WTC11 (cell line): ENCODE measurements around the gene LGMN. TPM values are rescaled to one million over a fixed set of nuclear protein-coding genes. Genes with fewer than 3 reads are reported as not detected.

Source experiments
- ATAC-seq: fragments of 200-7000 bp; cut with Tn5 transposase; 2 replicates; pipeline ENCODE4 v1.10.0; 2021; ENCODE audit warnings: mild to moderate bottlenecking, moderate library complexity
- CTCF ChIA-PET: fragments of 300-600 bp; sonication (Branson Sonifier 250); formaldehyde crosslinking; loops from one replicate; lab custom pipeline; 2021; ENCODE audit warnings: antibody characterized with exemption; lab: Charles Lee
- POLR2A ChIA-PET: fragments of 350-600 bp; sonication (Branson Sonifier 250); formaldehyde crosslinking; loops from one replicate; lab custom pipeline; 2021; ENCODE audit warnings: antibody characterized with exemption; lab: Charles Lee
- DNase-seq: peaks from one replicate; pipeline ENCODE4 v3.0.0; 2021; ENCODE audit warnings: low spot score
- H3K27ac Mint-ChIP-seq: 2 replicates; pipeline ENCODE4 v1.8.0; 2021; ENCODE audit warnings: mixed read lengths
- H3K27me3 Mint-ChIP-seq: 2 replicates; pipeline ENCODE4 v1.8.0; 2021; ENCODE audit warnings: low read depth, mild to moderate bottlenecking, moderate library complexity, mixed read lengths
- H3K36me3 Mint-ChIP-seq: 2 replicates; pipeline ENCODE4 v1.8.0; 2021; ENCODE audit warnings: mixed read lengths
- H3K4me1 Mint-ChIP-seq: 2 replicates; pipeline ENCODE4 v1.8.0; 2022; ENCODE audit warnings: mixed read lengths
- H3K4me3 Mint-ChIP-seq: 2 replicates; pipeline ENCODE4 v1.8.0; 2021; ENCODE audit warnings: mild to moderate bottlenecking, moderate library complexity, mixed read lengths
- H3K9me3 Mint-ChIP-seq: 2 replicates; pipeline ENCODE4 v1.8.0; 2021; ENCODE audit warnings: mixed read lengths
- ATF2 ChIP-seq: sonication (generic); formaldehyde crosslinking; IDR thresholded peaks from 2 replicates; pipeline ENCODE4 v1.8.1; 2022; ENCODE audit warnings: low read depth, missing genetic modification reagents, borderline replicate concordance
- CREM ChIP-seq: sonication (generic); formaldehyde crosslinking; IDR thresholded peaks from 2 replicates; pipeline ENCODE4 v1.8.1; 2022; ENCODE audit warnings: mild to moderate bottlenecking, missing genetic modification reagents, moderate library complexity
- FOXK1 ChIP-seq: sonication (generic); formaldehyde crosslinking; IDR thresholded peaks from 2 replicates; pipeline ENCODE4 v1.8.0; 2022; ENCODE audit warnings: mild to moderate bottlenecking, moderate library complexity, missing genetic modification reagents
- FOXP1 ChIP-seq: sonication (generic); formaldehyde crosslinking; IDR thresholded peaks from 2 replicates; pipeline ENCODE4 v1.8.0; 2022; ENCODE audit warnings: missing genetic modification reagents, mild to moderate bottlenecking, moderate library complexity, borderline replicate concordance
- IRF2 ChIP-seq: sonication (generic); formaldehyde crosslinking; IDR thresholded peaks from 2 replicates; pipeline ENCODE4 v1.8.0; 2022; ENCODE audit warnings: low read depth, missing genetic modification reagents, borderline replicate concordance
- NFATC4 ChIP-seq: fragments of 250-450 bp; sonication (Bioruptor Pico); IDR thresholded peaks from 2 replicates; pipeline ENCODE4 v1.9.0; 2021; ENCODE audit warnings: mild to moderate bottlenecking
- NFE2L1 ChIP-seq: sonication (generic); formaldehyde crosslinking; IDR thresholded peaks from 2 replicates; pipeline ENCODE4 v1.8.1; 2023; ENCODE audit warnings: missing genetic modification reagents
- NR3C1 ChIP-seq: sonication (generic); formaldehyde crosslinking; conservative IDR thresholded peaks from 2 replicates; pipeline ENCODE4 v1.8.1; 2023; ENCODE audit warnings: low read depth, mild to moderate bottlenecking, missing genetic modification reagents
- OVOL2 ChIP-seq: fragments of 250-450 bp; sonication (Bioruptor Pico); IDR thresholded peaks from 2 replicates; pipeline ENCODE4 v1.9.0; 2021; ENCODE audit warnings: mild to moderate bottlenecking, borderline replicate concordance
- RELA ChIP-seq: sonication (generic); formaldehyde crosslinking; IDR thresholded peaks from 2 replicates; pipeline ENCODE4 v1.8.1; 2022; ENCODE audit warnings: missing genetic modification reagents, mild to moderate bottlenecking, borderline replicate concordance
- USF1 ChIP-seq: sonication (generic); formaldehyde crosslinking; IDR thresholded peaks from 2 replicates; pipeline ENCODE4 v1.8.0; 2022; ENCODE audit warnings: mild to moderate bottlenecking, missing genetic modification reagents
- ZBTB21 ChIP-seq: sonication (generic); formaldehyde crosslinking; IDR thresholded peaks from 2 replicates; pipeline ENCODE4 v1.8.1; 2023; ENCODE audit warnings: mild to moderate bottlenecking, missing genetic modification reagents, borderline replicate concordance
- ZNF281 ChIP-seq: sonication (generic); formaldehyde crosslinking; IDR thresholded peaks from 2 replicates; pipeline ENCODE4 v1.8.0; 2023; ENCODE audit warnings: mild to moderate bottlenecking, missing genetic modification reagents
- total RNA-seq: library from RNA; stranded (reverse); gene quantifications from 3 replicates; pipeline ENCODE4 v1.2.3, GENCODE V29; 2021
- TF ChIP-seq, protein P1 (sequence below): sonication (generic); formaldehyde crosslinking; IDR thresholded peaks from 2 replicates; pipeline ENCODE4 v1.8.1; 2023; ENCODE audit warnings: mild to moderate bottlenecking, missing genetic modification reagents, borderline replicate concordance
- TF ChIP-seq, protein P2 (sequence below): fragments of 250-450 bp; sonication (Bioruptor Pico); IDR thresholded peaks from 2 replicates; pipeline ENCODE4 v1.9.0; 2021; ENCODE audit warnings: mild to moderate bottlenecking
- TF ChIP-seq, protein P3 (sequence below): sonication (generic); formaldehyde crosslinking; IDR thresholded peaks from 2 replicates; pipeline ENCODE4 v1.8.0; 2022; ENCODE audit warnings: mild to moderate bottlenecking, missing genetic modification reagents
- TF ChIP-seq, protein P4 (sequence below): fragments of 250-450 bp; sonication (Bioruptor Pico); IDR thresholded peaks from 2 replicates; pipeline ENCODE4 v2.1.2; 2022; ENCODE audit warnings: mild to moderate bottlenecking, moderate library complexity
- TF ChIP-seq, protein P5 (sequence below): sonication (generic); formaldehyde crosslinking; IDR thresholded peaks from 2 replicates; pipeline ENCODE4 v1.8.0; 2022; ENCODE audit warnings: mild to moderate bottlenecking, missing genetic modification reagents

LGMN gene
- total RNA-seq, 1 experiment from 2014 or later: 55.7 TPM

- CTCF ChIA-PET: no interaction called here
- H3K27ac Mint-ChIP-seq: no peak overlapping the region
- no peak for ATAC-seq
Measured at GRCh38 chr14:92733007-92733406, 15.4 kb downstream of the LGMN start.

More at GRCh38 chr14:92733007-92733406, 15.4 kb downstream of the LGMN start:
- H3K4me1 Mint-ChIP-seq: peaks cover 15% of the 10 kb centered on the region
- H3K27me3 Mint-ChIP-seq: no peaks in the 10 kb centered on the region
- no peak overlapping the region for H3K4me3 Mint-ChIP-seq
- POLR2A ChIA-PET: no interaction called here
- TF ChIP-seq ATF2 (CRISPR knock-in tag) (no peak), ZBTB21 (CRISPR knock-in tag) (no peak), NR3C1 (no peak), RELA (no peak), CREM (no peak), FOXP1 (CRISPR knock-in tag) (no peak), NFE2L1 (CRISPR knock-in tag) (no peak), ZNF281 (CRISPR knock-in tag) (no peak), NFATC4 (no peak), IRF2 (CRISPR knock-in tag) (no peak), USF1 (no peak), FOXK1 (CRISPR knock-in tag) (no peak), OVOL2 (CRISPR knock-in tag) (no peak)
- TF ChIP-seq, protein P1, sequence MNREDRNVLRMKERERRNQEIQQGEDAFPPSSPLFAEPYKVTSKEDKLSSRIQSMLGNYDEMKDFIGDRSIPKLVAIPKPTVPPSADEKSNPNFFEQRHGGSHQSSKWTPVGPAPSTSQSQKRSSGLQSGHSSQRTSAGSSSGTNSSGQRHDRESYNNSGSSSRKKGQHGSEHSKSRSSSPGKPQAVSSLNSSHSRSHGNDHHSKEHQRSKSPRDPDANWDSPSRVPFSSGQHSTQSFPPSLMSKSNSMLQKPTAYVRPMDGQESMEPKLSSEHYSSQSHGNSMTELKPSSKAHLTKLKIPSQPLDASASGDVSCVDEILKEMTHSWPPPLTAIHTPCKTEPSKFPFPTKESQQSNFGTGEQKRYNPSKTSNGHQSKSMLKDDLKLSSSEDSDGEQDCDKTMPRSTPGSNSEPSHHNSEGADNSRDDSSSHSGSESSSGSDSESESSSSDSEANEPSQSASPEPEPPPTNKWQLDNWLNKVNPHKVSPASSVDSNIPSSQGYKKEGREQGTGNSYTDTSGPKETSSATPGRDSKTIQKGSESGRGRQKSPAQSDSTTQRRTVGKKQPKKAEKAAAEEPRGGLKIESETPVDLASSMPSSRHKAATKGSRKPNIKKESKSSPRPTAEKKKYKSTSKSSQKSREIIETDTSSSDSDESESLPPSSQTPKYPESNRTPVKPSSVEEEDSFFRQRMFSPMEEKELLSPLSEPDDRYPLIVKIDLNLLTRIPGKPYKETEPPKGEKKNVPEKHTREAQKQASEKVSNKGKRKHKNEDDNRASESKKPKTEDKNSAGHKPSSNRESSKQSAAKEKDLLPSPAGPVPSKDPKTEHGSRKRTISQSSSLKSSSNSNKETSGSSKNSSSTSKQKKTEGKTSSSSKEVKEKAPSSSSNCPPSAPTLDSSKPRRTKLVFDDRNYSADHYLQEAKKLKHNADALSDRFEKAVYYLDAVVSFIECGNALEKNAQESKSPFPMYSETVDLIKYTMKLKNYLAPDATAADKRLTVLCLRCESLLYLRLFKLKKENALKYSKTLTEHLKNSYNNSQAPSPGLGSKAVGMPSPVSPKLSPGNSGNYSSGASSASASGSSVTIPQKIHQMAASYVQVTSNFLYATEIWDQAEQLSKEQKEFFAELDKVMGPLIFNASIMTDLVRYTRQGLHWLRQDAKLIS (CRISPR knock-in tag): no peak
- TF ChIP-seq, protein P2, sequence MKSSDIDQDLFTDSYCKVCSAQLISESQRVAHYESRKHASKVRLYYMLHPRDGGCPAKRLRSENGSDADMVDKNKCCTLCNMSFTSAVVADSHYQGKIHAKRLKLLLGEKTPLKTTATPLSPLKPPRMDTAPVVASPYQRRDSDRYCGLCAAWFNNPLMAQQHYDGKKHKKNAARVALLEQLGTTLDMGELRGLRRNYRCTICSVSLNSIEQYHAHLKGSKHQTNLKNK (CRISPR knock-in tag): no peak
- TF ChIP-seq, protein P3, sequence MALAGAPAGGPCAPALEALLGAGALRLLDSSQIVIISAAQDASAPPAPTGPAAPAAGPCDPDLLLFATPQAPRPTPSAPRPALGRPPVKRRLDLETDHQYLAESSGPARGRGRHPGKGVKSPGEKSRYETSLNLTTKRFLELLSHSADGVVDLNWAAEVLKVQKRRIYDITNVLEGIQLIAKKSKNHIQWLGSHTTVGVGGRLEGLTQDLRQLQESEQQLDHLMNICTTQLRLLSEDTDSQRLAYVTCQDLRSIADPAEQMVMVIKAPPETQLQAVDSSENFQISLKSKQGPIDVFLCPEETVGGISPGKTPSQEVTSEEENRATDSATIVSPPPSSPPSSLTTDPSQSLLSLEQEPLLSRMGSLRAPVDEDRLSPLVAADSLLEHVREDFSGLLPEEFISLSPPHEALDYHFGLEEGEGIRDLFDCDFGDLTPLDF (CRISPR knock-in tag): no peak
- TF ChIP-seq, protein P4, sequence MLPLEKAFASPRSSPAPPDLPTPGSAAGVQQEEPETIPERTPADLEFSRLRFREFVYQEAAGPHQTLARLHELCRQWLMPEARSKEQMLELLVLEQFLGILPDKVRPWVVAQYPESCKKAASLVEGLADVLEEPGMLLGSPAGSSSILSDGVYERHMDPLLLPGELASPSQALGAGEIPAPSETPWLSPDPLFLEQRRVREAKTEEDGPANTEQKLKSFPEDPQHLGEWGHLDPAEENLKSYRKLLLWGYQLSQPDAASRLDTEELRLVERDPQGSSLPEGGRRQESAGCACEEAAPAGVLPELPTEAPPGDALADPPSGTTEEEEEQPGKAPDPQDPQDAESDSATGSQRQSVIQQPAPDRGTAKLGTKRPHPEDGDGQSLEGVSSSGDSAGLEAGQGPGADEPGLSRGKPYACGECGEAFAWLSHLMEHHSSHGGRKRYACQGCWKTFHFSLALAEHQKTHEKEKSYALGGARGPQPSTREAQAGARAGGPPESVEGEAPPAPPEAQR: no peak
- TF ChIP-seq, protein P5, sequence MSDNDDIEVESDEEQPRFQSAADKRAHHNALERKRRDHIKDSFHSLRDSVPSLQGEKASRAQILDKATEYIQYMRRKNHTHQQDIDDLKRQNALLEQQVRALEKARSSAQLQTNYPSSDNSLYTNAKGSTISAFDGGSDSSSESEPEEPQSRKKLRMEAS (CRISPR knock-in tag): no peak
- H3K9me3 Mint-ChIP-seq: peaks cover 4% of the 10 kb centered on the region; the same call in 1 of the 2 replicates
- no peak for DNase-seq
- H3K36me3 Mint-ChIP-seq: peaks cover 17% of the 10 kb centered on the region
